H54 (cell line): ENCODE measurements around the gene DNASE1.

Experiments
- DNase-seq: peaks from one replicate; pipeline ENCODE4 v3.0.0; 2011; ENCODE audit warnings: low spot score, mixed read lengths; ENCODE audit not compliant: insufficient read length
- FAIRE-seq: peaks from 3 replicates; lab custom pipeline; 2011; peaks lifted over from hg19 to GRCh38; lab: Jason Lieb, UNC
- POLR2A ChIP-seq: IDR thresholded peaks from 2 replicates; pipeline ENCODE4 v1.6.1; 2011; ENCODE audit warnings: low read depth, mild to moderate bottlenecking, low read length

DNASE1 gene

GRCh38 chr16:3625911-3626732 is 28.4 kb upstream of the DNASE1 start:
- FAIRE-seq (no peak), DNase-seq (no peak)
- no peak for TF ChIP-seq POLR2A

GRCh38 chr16:3637371-3637923 is 17.0 kb upstream of the DNASE1 start:
- DNase-seq (no peak), FAIRE-seq (no peak)
- TF ChIP-seq POLR2A: no peak

- no peak for TF ChIP-seq POLR2A
- DNase-seq (no peak), FAIRE-seq (no peak)
These were observed 15.4 kb upstream of the DNASE1 start for GRCh38 chr16:3638916-3639644.

- DNase-seq (no peak), FAIRE-seq (no peak)
- TF ChIP-seq POLR2A: no peak
These were observed 14.3 kb upstream of the DNASE1 start for GRCh38 chr16:3640207-3640606.

GRCh38 chr16:3640632-3641501 is 13.6 kb upstream of the DNASE1 start:
- FAIRE-seq (no peak), DNase-seq (no peak)
- TF ChIP-seq POLR2A: no peak

- FAIRE-seq (no peak), DNase-seq (no peak)
- TF ChIP-seq POLR2A: no peak
These were observed 12.6 kb upstream of the DNASE1 start for GRCh38 chr16:3641801-3642396.

- FAIRE-seq (no peak), DNase-seq (no peak)
- no peak for TF ChIP-seq POLR2A
These were observed 11.9 kb upstream of the DNASE1 start for GRCh38 chr16:3642397-3643094.

- FAIRE-seq (no peak), DNase-seq (no peak)
- no peak for TF ChIP-seq POLR2A
These were observed 11.3 kb upstream of the DNASE1 start for GRCh38 chr16:3643095-3643730.

- FAIRE-seq (no peak), DNase-seq (no peak)
- TF ChIP-seq POLR2A: no peak
These were observed 9.4 kb upstream of the DNASE1 start for GRCh38 chr16:3645108-3645503.

- TF ChIP-seq POLR2A: no peak
- FAIRE-seq (no peak), DNase-seq (no peak)
These were observed 8.8 kb upstream of the DNASE1 start for GRCh38 chr16:3645504-3646347.

- DNase-seq: no peak
- FAIRE-seq: no peak
- TF ChIP-seq POLR2A: no peak
These were observed 8.1 kb upstream of the DNASE1 start for GRCh38 chr16:3646348-3646920.
